ENCODE data around the gene ACTR3.

ACTR3 gene

DNA sequence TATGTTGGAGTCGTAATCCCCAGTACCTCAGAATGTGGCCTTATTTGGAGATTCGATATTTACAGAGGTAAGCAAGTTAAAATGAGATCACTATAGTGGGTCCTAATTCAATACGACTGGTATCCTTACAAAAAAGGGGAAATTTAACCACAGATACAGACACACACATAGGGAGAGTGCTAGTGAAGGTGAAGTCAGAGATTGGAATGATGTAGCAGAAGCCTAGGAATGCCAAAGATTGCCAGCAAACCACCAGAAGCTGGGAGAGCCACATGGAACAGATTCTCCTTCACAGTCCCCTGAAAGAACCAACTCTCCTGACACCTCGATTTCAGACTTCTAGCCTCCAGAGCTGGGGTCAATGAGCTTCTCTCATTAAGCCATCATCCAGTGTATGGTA is 17.7 kb upstream of the ACTR3 start:
- ChIA-PET CTCF (interaction anchor here (1.1 kb wide), 1 partner anchor 54 kb away, joined by 3 read pairs; no protein-coding TSS in a partner anchor), POLR2A (interaction anchor here (0.7 to 2.2 kb wide), 4 partner anchors 14 to 116 kb away, joined by 3 to 6 read pairs (median 5); partner anchors contain the start of genes ACTR3 and SLC35F5)
- TF ChIP-seq, protein P1, sequence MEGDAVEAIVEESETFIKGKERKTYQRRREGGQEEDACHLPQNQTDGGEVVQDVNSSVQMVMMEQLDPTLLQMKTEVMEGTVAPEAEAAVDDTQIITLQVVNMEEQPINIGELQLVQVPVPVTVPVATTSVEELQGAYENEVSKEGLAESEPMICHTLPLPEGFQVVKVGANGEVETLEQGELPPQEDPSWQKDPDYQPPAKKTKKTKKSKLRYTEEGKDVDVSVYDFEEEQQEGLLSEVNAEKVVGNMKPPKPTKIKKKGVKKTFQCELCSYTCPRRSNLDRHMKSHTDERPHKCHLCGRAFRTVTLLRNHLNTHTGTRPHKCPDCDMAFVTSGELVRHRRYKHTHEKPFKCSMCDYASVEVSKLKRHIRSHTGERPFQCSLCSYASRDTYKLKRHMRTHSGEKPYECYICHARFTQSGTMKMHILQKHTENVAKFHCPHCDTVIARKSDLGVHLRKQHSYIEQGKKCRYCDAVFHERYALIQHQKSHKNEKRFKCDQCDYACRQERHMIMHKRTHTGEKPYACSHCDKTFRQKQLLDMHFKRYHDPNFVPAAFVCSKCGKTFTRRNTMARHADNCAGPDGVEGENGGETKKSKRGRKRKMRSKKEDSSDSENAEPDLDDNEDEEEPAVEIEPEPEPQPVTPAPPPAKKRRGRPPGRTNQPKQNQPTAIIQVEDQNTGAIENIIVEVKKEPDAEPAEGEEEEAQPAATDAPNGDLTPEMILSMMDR (IDR thresholded peaks at IDR 0.05; ENCODE audit: insufficient read depth, low read length, missing control alignments), result no peak
- no peak overlapping the region for H3K4me3 ChIP-seq (ENCODE audit: low read depth, low read length)
- peak; percentile 49 for DNase-seq (ENCODE audit: low read depth, low spot score)

GRCh38 chr2:113873867-113874266 is 16.0 kb upstream of the ACTR3 start:
- ChIA-PET CTCF (interaction anchor here (1.4 kb wide), 1 partner anchor 15 kb away, joined by 3 read pairs; no protein-coding TSS in a partner anchor), POLR2A (no interaction called here)
- no peak for DNase-seq (ENCODE audit: low read depth, low spot score)
- TF ChIP-seq, protein P1 (IDR thresholded peaks at IDR 0.05; ENCODE audit: insufficient read depth, low read length, missing control alignments), result no peak
- no peak overlapping the region for H3K4me3 ChIP-seq (ENCODE audit: low read depth, low read length)

DNA sequence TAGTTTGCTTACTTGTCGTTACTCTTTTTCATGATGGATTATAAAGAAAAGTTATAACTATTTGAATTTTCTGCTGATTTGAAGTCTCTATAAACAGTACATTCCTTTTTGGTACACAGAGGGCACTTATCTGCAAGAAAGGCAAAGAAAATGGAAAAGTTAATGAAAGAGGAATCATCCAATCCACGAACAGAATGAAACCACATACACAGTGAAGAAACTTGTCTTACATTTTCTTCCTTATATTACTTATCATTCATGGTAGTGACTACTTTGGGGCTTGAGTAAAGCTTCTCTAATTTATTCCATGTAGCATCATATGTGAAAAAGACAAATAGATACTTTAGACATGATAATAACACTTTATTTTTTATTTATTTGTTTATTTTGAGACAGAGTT is 14.8 kb upstream of the ACTR3 start:
- TF ChIP-seq, protein P1 (IDR thresholded peaks at IDR 0.05; ENCODE audit: insufficient read depth, low read length, missing control alignments), result no peak
- no peak overlapping the region for H3K4me3 ChIP-seq (ENCODE audit: low read depth, low read length)
- POLR2A ChIA-PET, result no interaction called here
- CTCF ChIA-PET, result no interaction called here
- DNase-seq (ENCODE audit: low read depth, low spot score), result no peak

- CTCF ChIA-PET, result interaction anchor here (0.6 to 1.2 kb wide), 2 partner anchors 9 to 10 kb away, joined by 3 read pairs; no protein-coding TSS in a partner anchor
- POLR2A ChIA-PET, result interaction anchor here (0.7 to 1.0 kb wide), 2 partner anchors 13 to 108 kb away, joined by 3 to 4 read pairs; partner anchors contain the start of gene ACTR3
Measured at GRCh38 chr2:113876503-113877387, 13.1 kb upstream of the ACTR3 start.

DNA sequence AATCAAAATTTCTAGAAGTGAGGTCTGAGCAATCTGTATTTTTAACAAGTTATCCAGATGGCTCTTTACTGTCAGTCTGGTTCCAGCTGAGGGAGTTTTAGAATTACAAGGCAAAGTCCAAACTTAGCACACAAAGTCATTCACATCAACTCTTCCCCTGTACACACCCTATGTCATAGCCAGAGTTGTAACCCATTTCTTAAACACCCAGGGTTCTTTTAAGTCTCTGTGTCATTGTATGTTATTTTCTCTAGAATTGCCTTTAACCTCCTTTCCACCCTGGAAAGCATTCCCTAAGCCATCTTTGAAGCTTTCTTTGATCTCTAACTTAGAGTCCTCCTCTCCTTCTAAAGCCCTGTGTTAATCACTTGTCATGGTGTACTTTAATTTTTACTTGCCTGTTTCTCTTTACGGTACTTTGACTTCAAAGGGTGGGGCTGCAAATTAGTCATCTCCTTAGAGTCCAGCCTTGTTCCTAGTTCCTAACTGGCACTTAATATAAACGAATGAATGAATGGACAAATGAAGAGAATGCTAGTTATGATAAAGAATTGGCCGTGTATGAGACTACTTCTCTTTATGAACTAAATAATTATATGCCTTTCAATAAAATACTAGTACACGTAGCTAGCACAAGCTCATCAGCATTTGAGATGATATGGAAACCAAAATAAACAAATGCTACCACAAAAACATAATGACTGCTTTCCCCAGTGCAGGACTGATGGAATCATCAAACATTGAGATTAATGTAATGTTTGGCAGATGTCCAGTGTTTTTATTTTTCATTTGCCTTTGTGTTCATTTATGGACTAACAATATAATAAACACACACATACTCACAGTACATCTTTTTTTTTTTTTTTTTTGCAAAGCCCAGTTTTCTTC is 11.9 kb upstream of the ACTR3 start:
- TF ChIP-seq, protein P1 (IDR thresholded peaks at IDR 0.05; ENCODE audit: insufficient read depth, low read length, missing control alignments), result no peak
- no peak for DNase-seq (ENCODE audit: low read depth, low spot score)
- no peak overlapping the region for H3K4me3 ChIP-seq (ENCODE audit: low read depth, low read length)
- ChIA-PET CTCF (interaction anchor here (0.6 to 0.8 kb wide), 2 partner anchors 9 to 11 kb away, joined by 3 to 5 read pairs; no protein-coding TSS in a partner anchor), POLR2A (no interaction called here)

More at GRCh38 chr2:113876503-113877387, 13.1 kb upstream of the ACTR3 start:
- DNase-seq (ENCODE audit: low read depth, low spot score), result no peak
- TF ChIP-seq, protein P1 (IDR thresholded peaks at IDR 0.05; ENCODE audit: insufficient read depth, low read length, missing control alignments), result no peak
- no peak overlapping the region for H3K4me3 ChIP-seq (ENCODE audit: low read depth, low read length)
